Ramos (cell line): ENCODE data around the gene FIGLA.
"Not testable (repeated sequence)": the region's sequence is repeated elsewhere in the genome, so short reads cannot be mapped to it uniquely, and the experiment has no call there.

ENCODE experiments used
- in situ Hi-C: fragments of 300-500 bp; cut with MboI; formaldehyde crosslinking; loops from one replicate; pipeline ENCODE4 v1.14.3; 2022; ENCODE audit warnings: low sequenced_read_pairs; ENCODE audit not compliant: unreplicated experiment

The FIGLA gene

DNA sequence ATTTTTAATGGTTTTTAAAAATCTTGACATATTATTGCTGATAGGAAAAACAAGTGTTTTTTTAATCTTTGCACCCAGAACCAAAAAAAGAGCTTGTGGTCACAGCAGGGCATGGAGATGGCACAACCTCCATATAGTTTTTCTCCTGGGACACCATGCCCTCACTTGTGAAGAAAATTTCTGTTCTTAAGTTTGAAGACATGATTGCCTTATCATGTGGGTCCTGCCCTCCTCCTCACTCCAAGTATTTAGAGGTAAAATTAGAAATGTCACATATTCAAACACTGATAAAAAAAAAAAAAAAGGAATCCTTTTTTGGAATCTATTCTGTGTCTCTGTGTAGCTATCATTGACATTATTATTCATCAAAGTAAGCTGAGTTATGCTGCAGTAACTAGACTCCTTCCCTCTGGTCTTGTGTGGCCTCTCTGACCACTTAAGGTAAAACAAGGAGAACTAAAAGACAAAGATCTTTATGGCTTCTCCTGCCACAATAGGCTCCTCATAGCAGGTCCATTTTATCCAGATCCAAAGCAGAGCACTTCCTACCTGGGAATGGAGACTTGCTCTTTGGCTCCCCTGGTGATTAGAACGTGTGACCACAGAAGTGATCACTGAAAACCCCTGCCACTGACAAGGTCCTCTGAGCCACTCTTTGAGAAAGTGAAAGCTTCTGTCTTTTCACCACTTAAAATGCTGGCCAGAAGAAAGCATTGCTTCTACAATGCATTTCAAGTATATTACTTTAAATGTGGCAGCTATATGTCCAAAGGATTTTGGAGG is 42.2 kb downstream of the FIGLA start:
- in situ Hi-C loops = no loop called here

- in situ Hi-C loops = no loop called here
Observed at GRCh38 chr2:70747284-70747683, 43.2 kb downstream of the FIGLA start.

GRCh38 chr2:70746094-70746974 is 44.1 kb downstream of the FIGLA start:
- in situ Hi-C loops = no loop called here

DNA sequence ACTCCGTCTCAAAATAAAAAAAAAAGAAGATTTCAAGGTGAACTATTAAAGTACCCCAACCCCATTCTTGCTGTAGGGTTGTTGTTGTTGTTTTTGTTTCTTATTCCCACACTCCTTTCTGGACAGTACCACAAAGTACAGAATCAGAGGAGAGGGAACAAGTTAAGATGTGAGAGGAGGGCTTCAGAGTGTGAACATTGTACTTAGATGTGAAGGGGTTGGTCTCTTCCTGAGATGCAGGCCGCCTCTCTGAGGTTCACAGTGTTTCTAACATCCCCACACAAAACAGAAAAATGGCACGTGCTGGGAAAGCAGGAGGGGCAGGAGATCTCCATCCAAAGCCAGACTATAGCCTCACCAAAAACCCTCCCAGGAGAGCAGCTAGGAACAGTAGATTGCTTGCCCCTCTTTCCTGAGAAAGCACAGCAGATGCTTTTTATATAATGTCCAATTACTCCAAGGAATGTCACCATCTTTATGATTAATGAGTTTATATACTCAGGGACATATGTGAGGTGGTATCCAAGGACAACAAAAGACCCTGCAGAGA is 45.1 kb downstream of the FIGLA start:
- in situ Hi-C loops = no loop called here

GRCh38 chr2:70744397-70744796 is 46.0 kb downstream of the FIGLA start:
- in situ Hi-C loops = no loop called here

DNA sequence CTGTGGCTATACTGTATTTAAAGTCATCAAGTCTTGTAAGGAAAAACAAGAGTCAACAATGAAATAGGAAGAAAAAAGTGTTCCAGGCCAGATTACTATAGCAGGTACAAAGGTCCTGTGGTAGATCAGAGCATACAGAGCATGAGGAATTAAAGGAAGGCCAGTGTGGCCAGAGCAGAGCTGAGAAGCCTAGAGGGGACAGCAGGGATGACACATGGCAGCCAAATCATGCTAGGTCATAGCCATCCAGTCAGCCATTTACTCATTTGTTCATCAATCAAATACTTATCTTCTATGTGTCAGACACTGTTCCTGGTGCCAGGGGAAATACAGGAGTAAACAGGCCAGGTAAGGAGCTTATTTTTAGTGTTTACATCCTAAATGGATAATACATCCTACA is 46.8 kb downstream of the FIGLA start:
- in situ Hi-C loops = no loop called here

DNA sequence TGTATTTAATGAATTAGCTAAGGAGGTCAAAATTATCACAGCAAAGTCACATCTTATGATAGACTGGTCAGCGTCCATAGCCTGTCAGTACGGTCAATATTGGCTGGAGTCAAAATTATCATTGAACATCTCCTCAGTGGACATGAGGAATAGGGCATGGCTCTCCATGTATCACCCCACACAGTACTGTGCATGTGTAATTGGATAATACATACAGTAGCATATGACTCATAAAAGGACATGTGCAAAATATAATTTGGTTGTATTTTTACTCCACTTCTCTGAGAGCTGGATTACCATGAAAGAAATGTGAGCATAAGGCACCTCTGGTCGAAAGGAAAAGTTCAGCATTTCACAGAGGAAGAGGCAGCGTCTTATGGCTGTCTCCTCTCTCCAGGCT is 47.4 kb downstream of the FIGLA start:
- in situ Hi-C loops = no loop called here

- in situ Hi-C loops = not testable (repeated sequence)
Observed at GRCh38 chr2:70739492-70739891, 51.0 kb downstream of the FIGLA start.

- in situ Hi-C loops = no loop called here
Observed at GRCh38 chr2:70738159-70738558, 52.3 kb downstream of the FIGLA start.

GRCh38 chr2:70735071-70735470 is 55.4 kb downstream of the FIGLA start:
- in situ Hi-C loops = no loop called here

DNA sequence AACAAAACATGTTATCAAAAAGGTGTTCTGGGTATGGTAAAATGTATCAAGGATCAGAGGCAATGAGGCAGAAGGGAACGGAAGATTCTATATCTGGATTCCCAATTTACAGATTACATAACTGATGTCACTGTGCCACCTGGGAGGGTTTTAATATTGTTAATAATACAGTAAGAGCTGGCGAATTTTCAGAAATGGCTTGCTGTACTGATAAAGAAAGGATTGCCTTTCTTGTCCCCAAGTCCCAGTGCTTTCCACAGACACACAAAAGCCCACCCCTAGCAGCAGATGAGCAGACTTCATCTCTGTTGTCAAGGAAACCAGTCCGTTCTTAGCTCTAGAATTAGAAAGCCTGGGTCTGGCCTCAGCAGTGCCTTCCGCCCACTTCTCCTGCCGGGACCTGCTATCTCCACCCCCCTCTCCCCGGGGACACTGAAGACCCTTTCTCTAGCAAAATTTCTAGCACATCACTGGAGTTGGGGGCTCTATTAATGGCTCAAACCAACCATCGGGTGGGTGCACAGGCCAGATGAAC is 56.7 kb downstream of the FIGLA start:
- in situ Hi-C loops = no loop called here

- in situ Hi-C loops = no loop called here
Observed at GRCh38 chr2:70732766-70733645, 57.4 kb downstream of the FIGLA start.

- in situ Hi-C loops = no loop called here
Observed at GRCh38 chr2:70730730-70731129, 59.7 kb downstream of the FIGLA start.

GRCh38 chr2:70729647-70730046 is 60.8 kb downstream of the FIGLA start:
- in situ Hi-C loops = no loop called here

- in situ Hi-C loops = no loop called here
Observed at GRCh38 chr2:70728128-70728527, 62.3 kb downstream of the FIGLA start.
